Posterior vena cava (tissue), 2 donors: ENCODE results near the gene ZC2HC1B. TPM values are rescaled to one million over a fixed set of nuclear protein-coding genes. Genes with fewer than 3 reads are reported as not detected.

Experiments used
- DNase-seq: peaks from one replicate; pipeline ENCODE4 v3.0.0-alpha.2; 2020; ENCODE audit warnings: low spot score
- intact Hi-C, 2 donors: fragments of 100-400 bp; cut with DNase I; formaldehyde crosslinking; loops; one replicate each; pipeline versions ENCODE4 v1.14.1 to v1.14.2; 2022 to 2023
- total RNA-seq, 2 donors: library from RNA; stranded (reverse); fragmentation: NEBNext Ultra II Directional; extraction: Animal tissue kit (Norgen Biotek cat#: 25700); gene quantifications; one replicate each; pipeline ENCODE4 v1.2.1, GENCODE V29; 2021
- donor health status: DM: yes; HTN: yes; CAD: no.
- donor health status: DM: yes; HTN: yes; CAD: no.

ZC2HC1B gene
- total RNA-seq, 2 donors from 2014 or later: not detected

GRCh38 chr6:143973097-143973966 is 109.1 kb downstream of the ZC2HC1B start:
- intact Hi-C loops: no loop called here
- no peak for DNase-seq

DNA sequence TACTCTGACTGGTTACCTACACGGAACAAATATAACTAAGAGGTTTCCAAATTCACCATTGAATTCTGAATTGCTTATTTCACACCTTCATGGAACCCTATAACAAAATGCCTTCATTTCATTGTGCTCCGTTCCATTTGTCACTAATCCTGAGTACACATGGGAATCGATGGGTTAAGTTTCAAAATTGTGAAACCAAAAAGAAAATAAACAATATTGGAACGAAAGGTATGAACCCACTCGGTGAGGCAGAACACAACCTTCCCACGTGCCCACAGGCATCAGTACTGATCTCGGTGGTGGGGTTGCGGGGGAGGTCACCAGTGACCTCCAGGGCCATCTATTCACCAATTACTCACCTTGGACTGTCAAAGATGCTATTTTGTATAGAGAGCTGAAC is 109.8 kb downstream of the ZC2HC1B start:
- intact Hi-C loops: no loop called here
- DNase-seq: no peak

- DNase-seq: no peak
- intact Hi-C loops: no loop called here
Observed at GRCh38 chr6:143976806-143977349, 112.6 kb downstream of the ZC2HC1B start.

DNA sequence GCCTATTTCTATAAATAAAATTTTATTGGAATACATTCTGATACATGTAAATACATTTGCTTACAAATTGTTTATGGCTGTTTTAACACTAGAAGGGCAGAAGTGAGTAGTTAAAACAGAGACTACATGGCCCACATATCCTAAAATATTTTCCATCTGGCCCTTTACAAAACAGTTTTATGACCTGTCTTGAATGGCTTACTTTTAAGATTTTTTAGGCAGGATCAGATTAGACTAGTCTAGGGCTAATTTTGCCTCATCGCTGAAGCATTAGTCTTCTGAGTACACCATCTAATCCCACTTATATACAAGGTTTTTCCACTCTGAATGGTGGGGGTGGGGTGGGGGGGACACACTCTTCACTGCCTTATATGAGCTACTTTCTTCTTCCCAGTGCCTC is 116.6 kb downstream of the ZC2HC1B start:
- DNase-seq: no peak
- intact Hi-C loops: no loop called here

GRCh38 chr6:143982968-143983367 is 118.7 kb downstream of the ZC2HC1B start:
- intact Hi-C loops: no loop called here
- no peak for DNase-seq

DNA sequence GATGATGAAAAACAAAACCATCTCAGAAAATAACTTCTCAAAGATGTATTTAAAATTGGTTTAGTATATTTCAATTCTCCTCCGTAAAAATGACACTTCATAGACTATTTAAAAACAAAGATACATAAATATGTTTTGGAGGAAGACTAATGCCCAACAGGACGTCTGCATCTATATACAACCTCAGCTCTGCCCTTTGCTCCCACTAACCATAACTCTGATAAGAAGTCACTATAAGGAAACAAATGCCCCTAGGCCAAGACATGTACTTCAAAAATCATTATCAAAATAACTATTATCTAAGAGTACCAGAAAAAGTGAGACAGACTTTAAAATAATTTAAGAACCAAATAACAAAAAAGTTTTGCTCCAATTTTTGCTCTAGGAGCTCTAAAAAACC is 120.4 kb downstream of the ZC2HC1B start:
- intact Hi-C loops: no loop called here

GRCh38 chr6:143986463-143987065 is 122.3 kb downstream of the ZC2HC1B start:
- intact Hi-C loops: loop anchor here in 1 of 2 donors (2.0 kb wide), 1 partner anchor 62 kb away; no protein-coding TSS in a partner anchor
- DNase-seq: no peak

More for the DNA sequence above, 120.4 kb downstream of the ZC2HC1B start:
- DNase-seq: no peak

Other genes with a start within 250 kb of the ZC2HC1B start
- gene PHACTR2, start 186.5 kb upstream of the ZC2HC1B start, total RNA-seq: 10 to 100 TPM; 53.8 to 72.6 TPM
- 10 to 100 TPM; 16.8 to 20.8 TPM for gene LTV1, start 21.1 kb upstream of the ZC2HC1B start, total RNA-seq
- 10 to 100 TPM; 27.3 to 33.2 TPM for gene PLAGL1, start 143.8 kb downstream of the ZC2HC1B start, total RNA-seq
- gene SF3B5, start 231.1 kb downstream of the ZC2HC1B start, total RNA-seq: 10 to 100 TPM; 81.3 to 90.0 TPM